GOT3 (cell line): Measurements from ENCODE around the gene VEPH1.

ENCODE experiments used
- DNase-seq: peaks from one replicate; lab custom pipeline; 2025; ENCODE audit warnings: mixed read lengths; lab: John Stamatoyannopoulos, UW

VEPH1 gene

GRCh38 chr3:157259825-157260224 is 243.4 kb downstream of the VEPH1 start:
- no peak for DNase-seq

GRCh38 chr3:157257101-157257500 is 246.1 kb downstream of the VEPH1 start:
- DNase-seq: no peak

- no peak for DNase-seq
Observed at GRCh38 chr3:157255797-157256196, 247.4 kb downstream of the VEPH1 start.

- DNase-seq: no peak
Observed at GRCh38 chr3:157251685-157252084, 251.5 kb downstream of the VEPH1 start.

GRCh38 chr3:157249606-157250005 is 253.6 kb downstream of the VEPH1 start:
- no peak for DNase-seq

GRCh38 chr3:157248590-157249422 is 254.4 kb downstream of the VEPH1 start:
- DNase-seq: no peak

- no peak for DNase-seq
Observed at GRCh38 chr3:157247391-157247790, 255.8 kb downstream of the VEPH1 start.

GRCh38 chr3:157242836-157243235 is 260.4 kb downstream of the VEPH1 start:
- DNase-seq: no peak

GRCh38 chr3:157241599-157241998 is 261.6 kb downstream of the VEPH1 start:
- DNase-seq: no peak

- DNase-seq: no peak
Observed at GRCh38 chr3:157240408-157240807, 262.8 kb downstream of the VEPH1 start.

GRCh38 chr3:157239082-157239704 is 264.0 kb downstream of the VEPH1 start:
- no peak for DNase-seq

GRCh38 chr3:157238457-157238856 is 264.8 kb downstream of the VEPH1 start:
- DNase-seq: no peak

GRCh38 chr3:157237886-157238285 is 265.3 kb downstream of the VEPH1 start:
- DNase-seq: no peak

- DNase-seq: no peak
Observed at GRCh38 chr3:157235291-157235690, 267.9 kb downstream of the VEPH1 start.

- DNase-seq: no peak
Observed at GRCh38 chr3:157233923-157234322, 269.3 kb downstream of the VEPH1 start.

- no peak for DNase-seq
Observed at GRCh38 chr3:157232141-157232540, 271.1 kb downstream of the VEPH1 start.

GRCh38 chr3:157231071-157231470 is 272.1 kb downstream of the VEPH1 start:
- no peak for DNase-seq

GRCh38 chr3:157226173-157226847 is 276.9 kb downstream of the VEPH1 start:
- no peak for DNase-seq

- no peak for DNase-seq
Observed at GRCh38 chr3:157225001-157225400, 278.2 kb downstream of the VEPH1 start.

GRCh38 chr3:157220883-157221282 is 282.3 kb downstream of the VEPH1 start:
- no peak for DNase-seq

GRCh38 chr3:157220211-157220610 is 283.0 kb downstream of the VEPH1 start:
- no peak for DNase-seq

- DNase-seq: no peak
Observed at GRCh38 chr3:157219215-157219614, 284.0 kb downstream of the VEPH1 start.
